BJ (cell line): ENCODE measurements around the gene SLC15A1. TPM values are rescaled to one million over a fixed set of nuclear protein-coding genes. Genes with fewer than 3 reads are reported as not detected.

Experiments used
- CTCF ChIA-PET: fragments of 350-600 bp; formaldehyde crosslinking; extraction: SDS; loops from one replicate; lab custom pipeline; 2021; ENCODE audit warnings: antibody characterized with exemption, inconsistent platforms; lab: Yijun Ruan, JAX
- POLR2A ChIA-PET: fragments of 300-600 bp; sonication (Branson Sonifier 250); formaldehyde crosslinking; extraction: SDS; loops from one replicate; lab custom pipeline; 2021; ENCODE audit warnings: antibody characterized with exemption; lab: Charles Lee
- DNase-seq: peaks from one replicate; pipeline ENCODE4 v3.0.0-alpha.2; 2011; ENCODE audit warnings: low read depth
- H3K27me3 ChIP-seq: 2 replicates; pipeline ENCODE4 v1.6.0; 2011; ENCODE audit warnings: low read length; ENCODE audit not compliant: control insufficient read depth, insufficient read depth
- H3K36me3 ChIP-seq: 2 replicates; pipeline ENCODE4 v1.5.1; 2011; ENCODE audit warnings: low read length; ENCODE audit not compliant: control insufficient read depth, insufficient read depth
- H3K4me3 ChIP-seq: 2 replicates; pipeline ENCODE4 v1.5.1; 2011; ENCODE audit warnings: low read depth, mild to moderate bottlenecking, control low read depth, low read length
- CTCF ChIP-seq: IDR thresholded peaks from 2 replicates; pipeline ENCODE4 v1.5.1; 2011; ENCODE audit warnings: low read depth, mild to moderate bottlenecking, control low read depth, inconsistent platforms, low read length, moderate library complexity; ENCODE audit not compliant: insufficient read depth
- polyA plus RNA-seq: library from polyadenylated mRNA; depleted of rRNA; stranded (reverse); fragments of >200 nt; gene quantifications from 2 replicates; pipeline ENCODE4 v1.2.3, GENCODE V29; 2011

SLC15A1 gene
- polyA plus RNA-seq, 1 experiment = not detected

GRCh38 chr13:98664924-98665637 lies 87.4 kb downstream of the SLC15A1 start:
- DNase-seq = no peak
- POLR2A ChIA-PET = no interaction called here
- CTCF ChIA-PET = interaction anchor here (1.5 to 1.8 kb wide), 3 partner anchors 12 to 220 kb away, joined by 4 to 9 read pairs (median 8); no protein-coding TSS in a partner anchor
- H3K36me3 ChIP-seq = no peaks in the 10 kb centered on the region
- no peak overlapping the region for H3K4me3 ChIP-seq
- peaks cover 3% of the 10 kb centered on the region; the same call in 1 of the 2 replicates for H3K27me3 ChIP-seq
- no peak for TF ChIP-seq CTCF

- H3K4me3 ChIP-seq = no peak overlapping the region
- H3K27me3 ChIP-seq = peaks cover 3% of the 10 kb centered on the region; the same call in 1 of the 2 replicates
- ChIA-PET POLR2A (no interaction called here), CTCF (interaction anchor here (0.7 kb wide), 1 partner anchor 9 kb away, joined by 3 read pairs; no protein-coding TSS in a partner anchor)
- DNase-seq = no peak
- H3K36me3 ChIP-seq = no peaks in the 10 kb centered on the region
- TF ChIP-seq CTCF = no peak
Measured at GRCh38 chr13:98664510-98664909, 88.0 kb downstream of the SLC15A1 start.

GRCh38 chr13:98664047-98664446 lies 88.4 kb downstream of the SLC15A1 start:
- H3K27me3 ChIP-seq = peaks cover 3% of the 10 kb centered on the region; the same call in 1 of the 2 replicates
- no peak overlapping the region for H3K4me3 ChIP-seq
- H3K36me3 ChIP-seq = no peaks in the 10 kb centered on the region
- CTCF ChIA-PET = interaction anchor here (0.7 kb wide), 1 partner anchor 9 kb away, joined by 3 read pairs; no protein-coding TSS in a partner anchor
- TF ChIP-seq CTCF = no peak
- peak; percentile 31 for DNase-seq
- POLR2A ChIA-PET = no interaction called here

- H3K27me3 ChIP-seq = no peaks in the 10 kb centered on the region
- POLR2A ChIA-PET = no interaction called here
- H3K4me3 ChIP-seq = peak overlapping the region; percentile 6
- CTCF ChIA-PET = interaction anchor here (1.4 kb wide), 1 partner anchor 213 kb away, joined by 3 read pairs; no protein-coding TSS in a partner anchor
- no peaks in the 10 kb centered on the region for H3K36me3 ChIP-seq
- no peak for TF ChIP-seq CTCF
- no peak for DNase-seq
Measured at GRCh38 chr13:98658131-98658530, 94.3 kb downstream of the SLC15A1 start.

GRCh38 chr13:98657506-98658085 lies 94.9 kb downstream of the SLC15A1 start:
- no peak for TF ChIP-seq CTCF
- Histone ChIP-seq H3K27me3 (no peaks in the 10 kb centered on the region), H3K36me3 (no peaks in the 10 kb centered on the region), H3K4me3 (peak overlapping the region; percentile 6)
- ChIA-PET POLR2A (no interaction called here), CTCF (interaction anchor here (0.7 to 8.5 kb wide), 2 partner anchors 16 to 212 kb away, joined by 3 to 91 read pairs; no protein-coding TSS in a partner anchor)
- DNase-seq = peak; percentile 54
